Endodermal cell (in vitro differentiated cells): ENCODE measurements around the gene TEX261. TPM values are rescaled to one million over a fixed set of nuclear protein-coding genes. Genes with fewer than 3 reads are reported as not detected.

Source experiments
- DNase-seq: peaks from one replicate; pipeline ENCODE4 v3.0.0-alpha.2; 2017
- H3K27ac ChIP-seq: 2 replicates; pipeline ENCODE4 v1.5.1; 2013; ENCODE audit warnings: mild to moderate bottlenecking, low read depth, low read length, moderate library complexity
- H3K27me3 ChIP-seq: 2 replicates; pipeline ENCODE4 v1.6.1; 2013; ENCODE audit warnings: mild to moderate bottlenecking, low read length, moderate library complexity; ENCODE audit not compliant: insufficient read depth, control insufficient read depth, poor library complexity, severe bottlenecking
- H3K36me3 ChIP-seq: 2 replicates; pipeline ENCODE4 v1.7.0; 2013; ENCODE audit warnings: mild to moderate bottlenecking, low read length, moderate library complexity; ENCODE audit not compliant: control insufficient read depth, insufficient read depth
- H3K4me1 ChIP-seq: one replicate; pipeline ENCODE4 v1.7.0; 2013; ENCODE audit warnings: low read length; ENCODE audit not compliant: control insufficient read depth, insufficient read depth
- H3K4me3 ChIP-seq: 2 replicates; pipeline ENCODE4 v1.5.1; 2013; ENCODE audit warnings: mild to moderate bottlenecking, low read length, moderate library complexity
- H3K9ac ChIP-seq: 2 replicates; pipeline ENCODE4 v1.6.1; 2013; ENCODE audit warnings: mild to moderate bottlenecking, low read length, moderate library complexity; ENCODE audit not compliant: poor library complexity, severe bottlenecking; ENCODE audit errors: extremely low read depth
- H3K9me3 ChIP-seq: 2 replicates; pipeline ENCODE4 v1.6.1; 2013; ENCODE audit warnings: mild to moderate bottlenecking, low read length, moderate library complexity; ENCODE audit not compliant: control insufficient read depth
- H3K27ac Mint-ChIP-seq: 2 replicates; pipeline ENCODE4 v1.8.0; 2020; ENCODE audit warnings: mixed read lengths
- H3K27me3 Mint-ChIP-seq: 2 replicates; pipeline ENCODE4 v1.8.0; 2021; ENCODE audit warnings: mild to moderate bottlenecking, mixed read lengths; ENCODE audit not compliant: insufficient read depth
- H3K36me3 Mint-ChIP-seq: 2 replicates; pipeline ENCODE4 v1.8.0; 2020; ENCODE audit warnings: low read depth, mixed read lengths
- H3K4me1 Mint-ChIP-seq: 2 replicates; pipeline ENCODE4 v1.8.0; 2020; ENCODE audit warnings: mixed read lengths
- H3K4me3 Mint-ChIP-seq: 2 replicates; pipeline ENCODE4 v1.8.0; 2020; ENCODE audit warnings: mild to moderate bottlenecking, moderate library complexity, mixed read lengths
- H3K9me3 Mint-ChIP-seq: 2 replicates; pipeline ENCODE4 v1.8.0; 2020; ENCODE audit warnings: mild to moderate bottlenecking, mixed read lengths
- WGBS, 2 experiments: methylation state at CpG; one replicate each; pipeline versions ENCODE4 v1.1.5 to v1.1.7; 2013; ENCODE audit warnings: missing lambda C conversion rate in 2 of 2, mixed read lengths in 1 of 2; ENCODE audit not compliant: insufficient coverage in 1 of 2, insufficient read length in 1 of 2; 5-methylcytosine and 5-hydroxymethylcytosine counted together
- total RNA-seq, 2 donors: library from RNA; stranded (reverse); fragmentation: NEBNext Ultra II Directional in 1 of 2; extraction: Animal tissue kit (Norgen Biotek cat#: 25700) in 1 of 2; gene quantifications; 2 replicates in 1 of 2; 3 replicates in 1 of 2; pipeline ENCODE4 v1.2.1, GENCODE V29; 2021
- TF ChIP-seq, protein P1 (sequence below): fragments of 200-600 bp; sonication (generic); conservative IDR thresholded peaks from 2 replicates; pipeline ENCODE4 v1.5.0; 2021; ENCODE audit warnings: antibody characterized with exemption, mild to moderate bottlenecking

The TEX261 gene
- total RNA-seq, 2 donors from 2014 or later: 13.3 to 19.9 TPM

DNA sequence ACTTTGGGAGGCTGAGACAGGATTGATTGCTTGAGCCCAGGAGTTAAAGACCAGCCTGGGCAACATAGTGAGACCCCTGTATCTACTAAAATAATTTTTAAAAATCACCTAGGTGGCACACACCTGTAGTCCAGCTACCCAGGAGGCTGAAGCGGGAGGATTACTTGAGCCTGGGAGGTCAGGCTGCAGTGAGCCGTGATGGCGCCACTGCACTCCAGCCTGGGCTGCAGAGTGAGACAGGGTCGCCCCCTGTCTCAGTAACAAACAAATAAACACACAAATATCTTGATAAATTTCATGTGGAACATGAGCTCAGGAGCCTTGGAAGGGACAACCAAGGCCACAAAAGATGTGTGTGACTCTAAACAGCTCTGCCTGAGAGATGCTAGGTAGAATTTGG is 28.0 kb downstream of the TEX261 start:
- Histone ChIP-seq H3K27ac (no peak overlapping the region), H3K9me3 (no peaks in the 10 kb centered on the region), H3K4me1 (no peaks in the 10 kb centered on the region), H3K27me3 (peaks cover 99% of the 10 kb centered on the region), H3K9ac (no peak overlapping the region), H3K36me3 (no peaks in the 10 kb centered on the region), H3K4me3 (no peak overlapping the region)
- Mint-ChIP-seq H3K4me1 (peaks cover 2% of the 10 kb centered on the region), H3K9me3 (no peaks in the 10 kb centered on the region), H3K36me3 (no peaks in the 10 kb centered on the region), H3K4me3 (no peak overlapping the region), H3K27me3 (peaks cover 95% of the 10 kb centered on the region), H3K27ac (no peak overlapping the region)
- TF ChIP-seq, protein P1, sequence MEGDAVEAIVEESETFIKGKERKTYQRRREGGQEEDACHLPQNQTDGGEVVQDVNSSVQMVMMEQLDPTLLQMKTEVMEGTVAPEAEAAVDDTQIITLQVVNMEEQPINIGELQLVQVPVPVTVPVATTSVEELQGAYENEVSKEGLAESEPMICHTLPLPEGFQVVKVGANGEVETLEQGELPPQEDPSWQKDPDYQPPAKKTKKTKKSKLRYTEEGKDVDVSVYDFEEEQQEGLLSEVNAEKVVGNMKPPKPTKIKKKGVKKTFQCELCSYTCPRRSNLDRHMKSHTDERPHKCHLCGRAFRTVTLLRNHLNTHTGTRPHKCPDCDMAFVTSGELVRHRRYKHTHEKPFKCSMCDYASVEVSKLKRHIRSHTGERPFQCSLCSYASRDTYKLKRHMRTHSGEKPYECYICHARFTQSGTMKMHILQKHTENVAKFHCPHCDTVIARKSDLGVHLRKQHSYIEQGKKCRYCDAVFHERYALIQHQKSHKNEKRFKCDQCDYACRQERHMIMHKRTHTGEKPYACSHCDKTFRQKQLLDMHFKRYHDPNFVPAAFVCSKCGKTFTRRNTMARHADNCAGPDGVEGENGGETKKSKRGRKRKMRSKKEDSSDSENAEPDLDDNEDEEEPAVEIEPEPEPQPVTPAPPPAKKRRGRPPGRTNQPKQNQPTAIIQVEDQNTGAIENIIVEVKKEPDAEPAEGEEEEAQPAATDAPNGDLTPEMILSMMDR: no peak
- WGBS, 2 experiments: 60 to 71% methylated on average over 2 to 4 of the region's 4 CpGs
- peak; percentile 39 for DNase-seq

DNA sequence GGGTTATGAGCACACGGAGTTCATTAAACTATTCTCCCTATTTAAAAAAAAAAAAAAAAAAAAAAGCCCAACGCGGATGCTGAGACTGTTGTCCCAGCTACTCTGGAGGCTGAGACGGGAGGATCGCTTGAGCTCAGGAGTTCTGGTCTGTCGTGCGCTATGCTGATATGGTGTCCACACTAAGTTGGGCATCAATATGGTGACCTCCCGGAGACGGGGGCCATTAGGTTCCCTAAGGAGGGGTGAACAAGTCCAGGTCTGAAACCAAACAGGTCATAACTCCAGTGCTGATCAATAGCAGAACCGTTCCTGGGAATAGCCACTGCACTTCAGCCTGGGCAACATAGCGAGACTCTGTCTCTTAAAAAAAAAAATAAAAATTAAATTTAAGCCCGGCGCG is 29.2 kb downstream of the TEX261 start:
- H3K27me3 Mint-ChIP-seq: peaks cover 93% of the 10 kb centered on the region
- Histone ChIP-seq H3K4me1 (no peaks in the 10 kb centered on the region), H3K4me3 (no peak overlapping the region), H3K36me3 (no peaks in the 10 kb centered on the region), H3K9ac (no peak overlapping the region), H3K27ac (no peak overlapping the region), H3K27me3 (peaks cover 91% of the 10 kb centered on the region), H3K9me3 (no peaks in the 10 kb centered on the region)
- DNase-seq: peak; percentile 16
- peak overlapping the region; percentile 43 for H3K4me3 Mint-ChIP-seq
- H3K36me3 Mint-ChIP-seq: no peaks in the 10 kb centered on the region
- no peak overlapping the region for H3K27ac Mint-ChIP-seq
- H3K4me1 Mint-ChIP-seq: peaks cover 2% of the 10 kb centered on the region
- H3K9me3 Mint-ChIP-seq: no peaks in the 10 kb centered on the region
- WGBS, 2 experiments: 74 to 91% methylated on average over 8 to 14 of the region's 14 CpGs
- TF ChIP-seq, protein P1: no peak

DNA sequence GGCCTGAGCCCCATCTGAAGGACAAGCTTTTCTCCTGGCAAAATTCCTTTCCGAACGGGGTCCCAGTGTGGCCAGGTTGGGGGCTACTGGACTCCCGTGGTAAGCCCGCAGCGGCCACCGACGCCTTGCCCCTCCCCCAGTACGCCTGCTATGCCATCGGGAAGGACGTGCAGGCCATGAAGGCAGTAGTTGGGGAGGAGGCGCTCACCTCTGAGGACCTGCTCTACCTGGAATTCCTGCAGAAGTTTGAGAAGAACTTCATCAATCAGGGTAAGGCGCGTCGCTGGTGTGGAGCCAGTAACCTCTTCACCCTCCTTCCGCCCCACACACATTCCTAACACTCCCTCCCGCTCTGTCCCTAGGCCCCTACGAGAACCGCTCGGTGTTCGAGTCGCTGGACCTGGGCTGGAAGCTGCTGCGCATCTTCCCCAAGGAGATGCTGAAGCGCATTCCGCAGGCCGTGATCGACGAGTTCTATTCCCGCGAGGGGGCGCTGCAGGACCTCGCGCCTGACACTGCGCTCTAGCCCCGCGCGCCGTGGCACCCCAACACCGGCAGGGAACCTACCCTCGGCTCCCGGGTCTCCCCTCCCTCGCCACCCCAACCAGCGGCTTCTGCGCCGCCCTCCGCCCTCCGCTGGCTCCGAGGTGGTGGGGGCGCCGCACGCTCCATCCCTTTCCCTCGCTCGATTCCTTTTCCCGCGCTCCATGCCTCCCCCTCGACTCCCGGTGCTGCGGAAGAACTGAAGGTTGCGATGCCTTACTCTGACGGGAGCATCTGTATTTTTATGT is 29.9 kb downstream of the TEX261 start:
- peak overlapping the region; percentile 43 for H3K4me3 Mint-ChIP-seq
- H3K27me3 Mint-ChIP-seq: peaks cover 90% of the 10 kb centered on the region
- H3K27ac ChIP-seq: no peak overlapping the region
- H3K27ac Mint-ChIP-seq: no peak overlapping the region
- no peaks in the 10 kb centered on the region for H3K9me3 Mint-ChIP-seq
- peaks cover 2% of the 10 kb centered on the region for H3K4me1 Mint-ChIP-seq
- no peaks in the 10 kb centered on the region for H3K36me3 Mint-ChIP-seq
- TF ChIP-seq, protein P1: peak; percentile 93
- peak; percentile 93 for DNase-seq
- H3K9me3 ChIP-seq: no peaks in the 10 kb centered on the region
- 5 to 7% methylated on average over 18 to 58 of the region's 59 CpGs for WGBS, 2 experiments
- H3K27me3 ChIP-seq: peaks cover 84% of the 10 kb centered on the region
- no peak overlapping the region for H3K9ac ChIP-seq
- H3K4me1 ChIP-seq: no peaks in the 10 kb centered on the region
- no peaks in the 10 kb centered on the region for H3K36me3 ChIP-seq
- H3K4me3 ChIP-seq: no peak overlapping the region
